Measurements from ENCODE around the gene NEDD4.

- TF ChIP-seq CTCF (IDR thresholded peaks at IDR 0.05; ENCODE audit: low read length) = peak; percentile 91
- TF ChIP-seq EZH2 (IDR thresholded peaks at IDR 0.05; ENCODE audit: borderline replicate concordance, low read length) = no peak
Observed at GRCh38 chr15:55846116-55846707, 147.2 kb downstream of the NEDD4 start.

Measured in OCI-LY1 (cell line).